ENCODE data around the gene FAM209A.

- TF ChIP-seq CTCF (conservative IDR thresholded peaks at IDR 0.05; ENCODE audit: low read length) (no peak), EZH2phosphoT487 (IDR thresholded peaks at IDR 0.05; ENCODE audit: borderline replicate concordance) (no peak)
These were observed 7.9 kb upstream of the FAM209A start for GRCh38 chr20:56516631-56517030.

Data from Loucy (cell line).